Measurements from ENCODE around the gene AKR1C1.

- TF ChIP-seq CTCF (IDR thresholded peaks at IDR 0.05; ENCODE audit: extremely low read depth in 1 of 2, insufficient read depth in 1 of 2, low read depth in 1 of 2, low read length in 2 of 2) (no peak), POLR2AphosphoS5 (IDR thresholded peaks at IDR 0.05; ENCODE audit: insufficient read depth, low read depth, low read length) (no peak)
Observed at GRCh38 chr10:5018134-5018533, 54.9 kb downstream of the AKR1C1 start.
